CD4-positive, alpha-beta T cell treated with Interleukin-17A for 4 hours (primary cell): ENCODE measurements around the gene PIAS4.
A peak's percentile ranks its signal among the peaks of the same experiment; 100 is the strongest.
"Not testable (repeated sequence)": the region's sequence is repeated elsewhere in the genome, so short reads cannot be mapped to it uniquely, and the experiment has no call there.

ENCODE experiments used
- DNase-seq: peaks from one replicate; pipeline ENCODE4 v3.0.0-alpha.2; 2020; ENCODE audit warnings: mixed read lengths

Gene PIAS4

GRCh38 chr19:3998667-3999412, 8.7 kb upstream of the PIAS4 start:
- DNase-seq = not testable (repeated sequence)

- DNase-seq = not testable (repeated sequence)
Measured at GRCh38 chr19:4000798-4001197, 6.7 kb upstream of the PIAS4 start.

GRCh38 chr19:4005436-4005835, 2.1 kb upstream of the PIAS4 start:
- not testable (repeated sequence) for DNase-seq

GRCh38 chr19:4007836-4008539, 452 bp downstream of the PIAS4 start:
- peak; percentile 43 for DNase-seq

GRCh38 chr19:4009990-4010807, 2.7 kb downstream of the PIAS4 start:
- DNase-seq = no peak

GRCh38 chr19:4010808-4011110, 3.2 kb downstream of the PIAS4 start:
- DNase-seq = no peak

GRCh38 chr19:4011430-4011829, 3.9 kb downstream of the PIAS4 start:
- not testable (repeated sequence) for DNase-seq

- DNase-seq = no peak
Measured at GRCh38 chr19:4012092-4012974, 4.8 kb downstream of the PIAS4 start.

GRCh38 chr19:4012975-4013634, 5.6 kb downstream of the PIAS4 start:
- DNase-seq = no peak

GRCh38 chr19:4013886-4014540, 6.5 kb downstream of the PIAS4 start:
- DNase-seq = no peak

- DNase-seq = peak; percentile 49
Measured at GRCh38 chr19:4014541-4015491, 7.3 kb downstream of the PIAS4 start.

GRCh38 chr19:4015705-4016402, 8.3 kb downstream of the PIAS4 start:
- DNase-seq = no peak

- DNase-seq = no peak
Measured at GRCh38 chr19:4016486-4016885, 8.9 kb downstream of the PIAS4 start.

- DNase-seq = no peak
Measured at GRCh38 chr19:4016903-4017638, 9.5 kb downstream of the PIAS4 start.

- no peak for DNase-seq
Measured at GRCh38 chr19:4018140-4018613, 10.6 kb downstream of the PIAS4 start.

- DNase-seq = no peak
Measured at GRCh38 chr19:4018775-4019504, 11.4 kb downstream of the PIAS4 start.

GRCh38 chr19:4019578-4019977, 12.0 kb downstream of the PIAS4 start:
- no peak for DNase-seq
